NCI-H446 (cell line): Measurements from ENCODE around the gene MLXIP.

Experiments used
- DNase-seq, 2 experiments: peaks; one replicate each; lab custom pipeline; 2025; lab: John Stamatoyannopoulos, UW

The MLXIP gene

GRCh38 chr12:122126713-122127597 lies 48.4 kb downstream of the MLXIP start:
- DNase-seq = no peak

GRCh38 chr12:122127839-122128238 lies 49.3 kb downstream of the MLXIP start:
- no peak for DNase-seq

GRCh38 chr12:122128481-122128880 lies 49.9 kb downstream of the MLXIP start:
- no peak for DNase-seq

GRCh38 chr12:122129131-122129530 lies 50.6 kb downstream of the MLXIP start:
- DNase-seq = no peak

- DNase-seq = no peak
Observed at GRCh38 chr12:122130150-122130549, 51.6 kb downstream of the MLXIP start.

- DNase-seq = no peak
Observed at GRCh38 chr12:122133192-122133950, 54.8 kb downstream of the MLXIP start.

GRCh38 chr12:122135437-122136031 lies 57.0 kb downstream of the MLXIP start:
- no peak for DNase-seq

- DNase-seq = no peak
Observed at GRCh38 chr12:122137229-122137628, 58.7 kb downstream of the MLXIP start.

- DNase-seq = no peak
Observed at GRCh38 chr12:122137681-122138080, 59.1 kb downstream of the MLXIP start.

- DNase-seq = no peak
Observed at GRCh38 chr12:122138181-122138580, 59.6 kb downstream of the MLXIP start.

- no peak for DNase-seq
Observed at GRCh38 chr12:122138616-122139015, 60.1 kb downstream of the MLXIP start.

GRCh38 chr12:122139266-122139665 lies 60.7 kb downstream of the MLXIP start:
- DNase-seq = no peak

- no peak for DNase-seq
Observed at GRCh38 chr12:122139941-122140340, 61.4 kb downstream of the MLXIP start.

GRCh38 chr12:122140467-122141257 lies 62.1 kb downstream of the MLXIP start:
- no peak for DNase-seq

GRCh38 chr12:122141911-122142725 lies 63.6 kb downstream of the MLXIP start:
- DNase-seq = no peak

- DNase-seq = no peak
Observed at GRCh38 chr12:122142857-122143256, 64.3 kb downstream of the MLXIP start.

- no peak for DNase-seq
Observed at GRCh38 chr12:122144885-122145284, 66.3 kb downstream of the MLXIP start.

- DNase-seq = no peak
Observed at GRCh38 chr12:122145505-122146330, 67.2 kb downstream of the MLXIP start.

GRCh38 chr12:122147514-122148290 lies 69.1 kb downstream of the MLXIP start:
- no peak for DNase-seq
